HEK293 (cell line): ENCODE measurements around the gene GTF2A1.

Experiments used
- CTCF ChIA-PET: fragments of 350-600 bp; formaldehyde crosslinking; extraction: SDS; loops from one replicate; lab custom pipeline; 2021; ENCODE audit warnings: antibody characterized with exemption; lab: Yijun Ruan, JAX
- POLR2A ChIA-PET: fragments of 300-600 bp; formaldehyde crosslinking; extraction: SDS; loops from one replicate; lab custom pipeline; 2020; ENCODE audit warnings: antibody characterized with exemption, inconsistent platforms; lab: Yijun Ruan, JAX
- H3K27ac ChIP-seq: fragments of 200-500 bp; sonication (Bioruptor generic); 2 replicates; pipeline ENCODE4 v1.5.1; 2014; ENCODE audit warnings: low read depth, low read length, control low read depth, inconsistent platforms; ENCODE audit errors: extremely low read depth
- H3K36me3 ChIP-seq, 2 experiments: fragments of 200-500 bp in 1 of 2; sonication (Bioruptor generic) in 1 of 2; 1 replicate in 1 of 2; 2 replicates in 1 of 2; pipeline ENCODE4 v1.5.1; 2014 to 2017; ENCODE audit warnings: inconsistent platforms in 2 of 2, low read length in 2 of 2; ENCODE audit not compliant: control insufficient read depth in 2 of 2, insufficient read depth in 1 of 2
- H3K4me1 ChIP-seq: fragments of 200-500 bp; sonication (Bioruptor generic); 2 replicates; pipeline ENCODE4 v1.5.1; 2014; ENCODE audit warnings: mild to moderate bottlenecking, low read length, inconsistent platforms; ENCODE audit not compliant: control insufficient read depth, insufficient read depth
- H3K4me3 ChIP-seq: 2 replicates; pipeline ENCODE4 v1.5.1; 2011; ENCODE audit warnings: low read depth, mild to moderate bottlenecking, control low read depth, low read length, moderate library complexity
- H3K9me3 ChIP-seq: fragments of 200-500 bp; sonication (Bioruptor generic); 2 replicates; pipeline ENCODE4 v1.5.1; 2014; ENCODE audit warnings: low read depth, low read length, inconsistent platforms; ENCODE audit not compliant: control insufficient read depth, insufficient read depth
- GLIS1 ChIP-seq: fragments of 450-650 bp; formaldehyde crosslinking; IDR thresholded peaks from 2 replicates; pipeline ENCODE4 v1.5.1; 2016; ENCODE audit warnings: missing biosample characterization, missing genetic modification characterization
- HOXD13 ChIP-seq: sonication (generic); formaldehyde crosslinking; IDR thresholded peaks from 2 replicates; pipeline ENCODE4 v1.8.0; 2022; ENCODE audit warnings: missing genetic modification reagents, borderline replicate concordance
- KLF1 ChIP-seq: fragments of 450-650 bp; formaldehyde crosslinking; IDR thresholded peaks from 2 replicates; pipeline ENCODE4 v1.5.1; 2016; ENCODE audit warnings: missing biosample characterization, missing genetic modification characterization
- KLF8 ChIP-seq: fragments of 450-650 bp; formaldehyde crosslinking; IDR thresholded peaks from 2 replicates; pipeline ENCODE4 v1.5.1; 2016; ENCODE audit warnings: missing biosample characterization, missing genetic modification characterization
- KLF9 ChIP-seq: fragments of 450-650 bp; formaldehyde crosslinking; IDR thresholded peaks from 2 replicates; pipeline ENCODE4 v1.5.1; 2016; ENCODE audit warnings: missing biosample characterization, missing genetic modification characterization, low read depth
- OSR2 ChIP-seq: fragments of 450-650 bp; formaldehyde crosslinking; IDR thresholded peaks from 2 replicates; pipeline ENCODE4 v1.5.1; 2016; ENCODE audit warnings: missing biosample characterization, missing genetic modification characterization
- RBAK ChIP-seq: fragments of 450-650 bp; formaldehyde crosslinking; IDR thresholded peaks from 2 replicates; pipeline ENCODE4 v1.5.1; 2016; ENCODE audit warnings: missing biosample characterization, missing genetic modification characterization
- ZBTB1 ChIP-seq: fragments of 450-650 bp; formaldehyde crosslinking; IDR thresholded peaks from 2 replicates; pipeline ENCODE4 v1.5.1; 2016; ENCODE audit warnings: missing biosample characterization, missing genetic modification characterization
- ZBTB20 ChIP-seq: fragments of 450-650 bp; formaldehyde crosslinking; IDR thresholded peaks from 2 replicates; pipeline ENCODE4 v1.5.1; 2016; ENCODE audit warnings: missing biosample characterization, missing genetic modification characterization
- ZFP3 ChIP-seq: fragments of 450-650 bp; formaldehyde crosslinking; IDR thresholded peaks from 2 replicates; pipeline ENCODE4 v1.5.1; 2016; ENCODE audit warnings: low read depth, missing biosample characterization, missing genetic modification characterization
- ZNF132 ChIP-seq: fragments of 450-650 bp; formaldehyde crosslinking; IDR thresholded peaks from 2 replicates; pipeline ENCODE4 v1.5.1; 2017; ENCODE audit warnings: missing biosample characterization, missing genetic modification characterization, borderline replicate concordance
- ZNF211 ChIP-seq: fragments of 450-650 bp; formaldehyde crosslinking; IDR thresholded peaks from 2 replicates; pipeline ENCODE4 v1.5.1; 2016; ENCODE audit warnings: low read depth, missing biosample characterization, missing genetic modification characterization
- ZNF324 ChIP-seq: fragments of 450-650 bp; formaldehyde crosslinking; IDR thresholded peaks from 2 replicates; pipeline ENCODE4 v1.5.1; 2016; ENCODE audit warnings: missing biosample characterization, missing genetic modification characterization
- ZNF350 ChIP-seq: fragments of 450-650 bp; formaldehyde crosslinking; IDR thresholded peaks from 2 replicates; pipeline ENCODE4 v1.5.0; 2017; ENCODE audit warnings: missing biosample characterization, mild to moderate bottlenecking, missing genetic modification characterization
- ZNF354C ChIP-seq: fragments of 450-650 bp; formaldehyde crosslinking; IDR thresholded peaks from 2 replicates; pipeline ENCODE4 v1.5.1; 2016; ENCODE audit warnings: missing biosample characterization, missing genetic modification characterization, low read depth, borderline replicate concordance
- ZNF394 ChIP-seq: fragments of 450-650 bp; formaldehyde crosslinking; IDR thresholded peaks from 2 replicates; pipeline ENCODE4 v1.5.1; 2016; ENCODE audit warnings: missing biosample characterization, missing genetic modification characterization, mild to moderate bottlenecking, moderate library complexity, borderline replicate concordance
- ZNF48 ChIP-seq: fragments of 450-650 bp; formaldehyde crosslinking; IDR thresholded peaks from 2 replicates; pipeline ENCODE4 v1.5.1; 2016; ENCODE audit warnings: missing biosample characterization, missing genetic modification characterization
- ZNF501 ChIP-seq: fragments of 450-650 bp; formaldehyde crosslinking; IDR thresholded peaks from 2 replicates; pipeline ENCODE4 v1.5.1; 2016; ENCODE audit warnings: missing biosample characterization, missing genetic modification characterization
- ZNF558 ChIP-seq: fragments of 450-650 bp; formaldehyde crosslinking; IDR thresholded peaks from 2 replicates; pipeline ENCODE4 v1.5.1; 2016; ENCODE audit warnings: missing biosample characterization, missing genetic modification characterization
- ZNF626 ChIP-seq: fragments of 450-650 bp; sonication (Bioruptor Pico); formaldehyde crosslinking; IDR thresholded peaks from 2 replicates; pipeline ENCODE4 v1.5.1; 2018; ENCODE audit warnings: missing biosample characterization, missing genetic modification characterization, inconsistent platforms
- ZXDB ChIP-seq: fragments of 450-650 bp; formaldehyde crosslinking; IDR thresholded peaks from 2 replicates; pipeline ENCODE4 v1.5.1; 2016; ENCODE audit warnings: missing biosample characterization, missing genetic modification characterization
- TF ChIP-seq, protein P1 (sequence below): fragments of 450-650 bp; formaldehyde crosslinking; IDR thresholded peaks from 2 replicates; pipeline ENCODE4 v1.5.1; 2016; ENCODE audit warnings: missing biosample characterization, missing genetic modification characterization
- TF ChIP-seq, protein P2 (sequence below): fragments of 450-650 bp; formaldehyde crosslinking; IDR thresholded peaks from 2 replicates; pipeline ENCODE4 v1.5.1; 2016; ENCODE audit warnings: missing biosample characterization, missing genetic modification characterization, low read depth
- TF ChIP-seq, protein P3 (sequence below): fragments of 450-650 bp; formaldehyde crosslinking; IDR thresholded peaks from 2 replicates; pipeline ENCODE4 v1.5.1; 2017; ENCODE audit warnings: missing biosample characterization, missing genetic modification characterization
- TF ChIP-seq, protein P4 (sequence below): fragments of 450-650 bp; formaldehyde crosslinking; IDR thresholded peaks from 2 replicates; pipeline ENCODE4 v1.5.1; 2016; ENCODE audit warnings: missing biosample characterization, missing genetic modification characterization

Gene GTF2A1

DNA sequence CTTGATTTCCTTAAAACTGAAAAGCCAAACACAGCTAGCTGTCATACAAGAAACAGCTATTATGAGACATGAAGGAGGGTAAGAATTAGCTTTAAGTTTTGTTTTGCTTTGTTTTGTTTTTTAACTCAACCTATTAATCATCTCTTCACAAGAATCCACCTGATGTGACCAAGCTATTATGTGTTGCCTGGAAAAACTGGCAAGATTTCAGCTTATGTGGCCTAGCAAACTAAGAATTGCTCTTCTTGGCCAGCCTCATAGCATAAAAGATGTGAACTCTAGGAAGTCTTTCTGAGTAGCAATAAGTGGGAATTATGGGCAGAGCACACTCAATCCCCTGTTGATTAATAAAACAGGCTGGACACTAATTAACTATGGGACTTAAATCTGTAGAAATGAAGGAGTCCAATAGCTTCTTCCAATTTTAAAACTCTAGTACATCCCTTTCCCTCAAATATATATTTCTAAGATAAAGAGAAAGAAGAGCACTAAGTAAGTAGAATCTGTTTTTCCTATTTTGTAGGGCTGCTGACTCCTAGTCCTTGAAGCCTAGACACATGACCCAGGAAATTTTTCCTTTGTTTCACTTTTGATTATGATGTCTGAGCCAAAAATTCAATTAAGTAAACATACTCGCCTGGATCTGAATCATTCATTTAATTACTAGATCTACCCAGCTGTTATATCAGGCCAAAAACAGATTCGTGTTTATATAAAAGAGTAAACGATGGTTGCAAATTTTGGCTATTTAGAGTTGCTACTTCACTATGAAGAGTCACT, 75.7 kb downstream of the GTF2A1 start:
- H3K4me1 ChIP-seq, result no peaks in the 10 kb centered on the region
- no peak overlapping the region for H3K4me3 ChIP-seq
- no peaks in the 10 kb centered on the region for H3K36me3 ChIP-seq
- no peaks in the 10 kb centered on the region for H3K9me3 ChIP-seq
- TF ChIP-seq ZNF350 (tag by site-specific recombination) (no peak), OSR2 (tag by site-specific recombination) (no peak), KLF1 (tag by site-specific recombination) (no peak), HOXD13 (CRISPR knock-in tag) (no peak), ZNF394 (no peak), ZNF211 (tag by site-specific recombination) (no peak)
- TF ChIP-seq, protein P1, sequence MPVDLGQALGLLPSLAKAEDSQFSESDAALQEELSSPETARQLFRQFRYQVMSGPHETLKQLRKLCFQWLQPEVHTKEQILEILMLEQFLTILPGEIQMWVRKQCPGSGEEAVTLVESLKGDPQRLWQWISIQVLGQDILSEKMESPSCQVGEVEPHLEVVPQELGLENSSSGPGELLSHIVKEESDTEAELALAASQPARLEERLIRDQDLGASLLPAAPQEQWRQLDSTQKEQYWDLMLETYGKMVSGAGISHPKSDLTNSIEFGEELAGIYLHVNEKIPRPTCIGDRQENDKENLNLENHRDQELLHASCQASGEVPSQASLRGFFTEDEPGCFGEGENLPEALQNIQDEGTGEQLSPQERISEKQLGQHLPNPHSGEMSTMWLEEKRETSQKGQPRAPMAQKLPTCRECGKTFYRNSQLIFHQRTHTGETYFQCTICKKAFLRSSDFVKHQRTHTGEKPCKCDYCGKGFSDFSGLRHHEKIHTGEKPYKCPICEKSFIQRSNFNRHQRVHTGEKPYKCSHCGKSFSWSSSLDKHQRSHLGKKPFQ (tag by site-specific recombination), result no peak
- TF ChIP-seq, protein P2, sequence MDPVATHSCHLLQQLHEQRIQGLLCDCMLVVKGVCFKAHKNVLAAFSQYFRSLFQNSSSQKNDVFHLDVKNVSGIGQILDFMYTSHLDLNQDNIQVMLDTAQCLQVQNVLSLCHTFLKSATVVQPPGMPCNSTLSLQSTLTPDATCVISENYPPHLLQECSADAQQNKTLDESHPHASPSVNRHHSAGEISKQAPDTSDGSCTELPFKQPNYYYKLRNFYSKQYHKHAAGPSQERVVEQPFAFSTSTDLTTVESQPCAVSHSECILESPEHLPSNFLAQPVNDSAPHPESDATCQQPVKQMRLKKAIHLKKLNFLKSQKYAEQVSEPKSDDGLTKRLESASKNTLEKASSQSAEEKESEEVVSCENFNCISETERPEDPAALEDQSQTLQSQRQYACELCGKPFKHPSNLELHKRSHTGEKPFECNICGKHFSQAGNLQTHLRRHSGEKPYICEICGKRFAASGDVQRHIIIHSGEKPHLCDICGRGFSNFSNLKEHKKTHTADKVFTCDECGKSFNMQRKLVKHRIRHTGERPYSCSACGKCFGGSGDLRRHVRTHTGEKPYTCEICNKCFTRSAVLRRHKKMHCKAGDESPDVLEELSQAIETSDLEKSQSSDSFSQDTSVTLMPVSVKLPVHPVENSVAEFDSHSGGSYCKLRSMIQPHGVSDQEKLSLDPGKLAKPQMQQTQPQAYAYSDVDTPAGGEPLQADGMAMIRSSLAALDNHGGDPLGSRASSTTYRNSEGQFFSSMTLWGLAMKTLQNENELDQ (tag by site-specific recombination), result no peak
- ChIA-PET POLR2A (no interaction called here), CTCF (interaction anchor here (0.8 to 1.5 kb wide), 2 partner anchors 19 to 158 kb away, joined by 3 to 4 read pairs; no protein-coding TSS in a partner anchor)
- H3K27ac ChIP-seq, result no peak overlapping the region

DNA sequence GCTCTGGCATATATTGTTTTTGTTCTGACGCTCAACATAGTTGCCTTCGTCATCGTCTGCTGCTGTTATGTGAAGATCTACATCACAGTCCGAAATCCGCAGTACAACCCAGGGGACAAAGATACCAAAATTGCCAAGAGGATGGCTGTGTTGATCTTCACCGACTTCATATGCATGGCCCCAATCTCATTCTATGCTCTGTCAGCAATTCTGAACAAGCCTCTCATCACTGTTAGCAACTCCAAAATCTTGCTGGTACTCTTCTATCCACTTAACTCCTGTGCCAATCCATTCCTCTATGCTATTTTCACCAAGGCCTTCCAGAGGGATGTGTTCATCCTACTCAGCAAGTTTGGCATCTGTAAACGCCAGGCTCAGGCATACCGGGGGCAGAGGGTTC, 77.0 kb downstream of the GTF2A1 start:
- no peaks in the 10 kb centered on the region for H3K9me3 ChIP-seq
- H3K36me3 ChIP-seq, result no peaks in the 10 kb centered on the region
- CTCF ChIA-PET, result no interaction called here
- TF ChIP-seq KLF8 (no peak), ZNF501 (tag by site-specific recombination) (no peak)
- TF ChIP-seq, protein P3, sequence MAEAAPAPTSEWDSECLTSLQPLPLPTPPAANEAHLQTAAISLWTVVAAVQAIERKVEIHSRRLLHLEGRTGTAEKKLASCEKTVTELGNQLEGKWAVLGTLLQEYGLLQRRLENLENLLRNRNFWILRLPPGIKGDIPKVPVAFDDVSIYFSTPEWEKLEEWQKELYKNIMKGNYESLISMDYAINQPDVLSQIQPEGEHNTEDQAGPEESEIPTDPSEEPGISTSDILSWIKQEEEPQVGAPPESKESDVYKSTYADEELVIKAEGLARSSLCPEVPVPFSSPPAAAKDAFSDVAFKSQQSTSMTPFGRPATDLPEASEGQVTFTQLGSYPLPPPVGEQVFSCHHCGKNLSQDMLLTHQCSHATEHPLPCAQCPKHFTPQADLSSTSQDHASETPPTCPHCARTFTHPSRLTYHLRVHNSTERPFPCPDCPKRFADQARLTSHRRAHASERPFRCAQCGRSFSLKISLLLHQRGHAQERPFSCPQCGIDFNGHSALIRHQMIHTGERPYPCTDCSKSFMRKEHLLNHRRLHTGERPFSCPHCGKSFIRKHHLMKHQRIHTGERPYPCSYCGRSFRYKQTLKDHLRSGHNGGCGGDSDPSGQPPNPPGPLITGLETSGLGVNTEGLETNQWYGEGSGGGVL (tag by site-specific recombination), result no peak
- TF ChIP-seq, all 188 proteins: peak for 0
- Histone ChIP-seq H3K4me1 (no peaks in the 10 kb centered on the region), H3K4me3 (no peak overlapping the region), H3K27ac (no peak overlapping the region)
- POLR2A ChIA-PET, result no interaction called here

DNA sequence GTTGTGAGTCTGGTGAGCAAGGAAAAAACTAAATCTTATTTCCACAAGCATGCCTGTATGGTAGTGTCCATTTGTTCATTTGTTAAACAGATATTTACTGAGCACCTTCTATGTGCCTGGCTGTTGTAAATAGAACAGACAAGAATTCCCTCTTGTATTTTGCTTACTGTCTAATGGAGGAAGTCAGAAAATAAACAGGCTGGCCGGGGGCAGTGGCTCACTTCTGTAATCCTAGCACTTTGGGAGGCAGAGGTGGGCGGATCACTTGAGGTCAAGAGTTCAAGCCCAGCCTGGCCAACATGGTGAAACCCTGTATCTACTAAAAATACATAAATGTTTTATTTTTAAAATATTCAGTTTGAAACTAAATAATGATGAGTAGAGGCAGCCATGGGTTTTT, 79.3 kb downstream of the GTF2A1 start:
- no peak overlapping the region for H3K4me3 ChIP-seq
- H3K4me1 ChIP-seq, result no peaks in the 10 kb centered on the region
- H3K9me3 ChIP-seq, result no peaks in the 10 kb centered on the region
- POLR2A ChIA-PET, result no interaction called here
- no peak overlapping the region for H3K27ac ChIP-seq
- H3K36me3 ChIP-seq, result no peaks in the 10 kb centered on the region
- CTCF ChIA-PET, result no interaction called here
- TF ChIP-seq ZNF324 (no peak), ZNF354C (tag by site-specific recombination) (no peak), ZNF132 (tag by site-specific recombination) (no peak), GLIS1 (tag by site-specific recombination) (no peak), ZNF558 (tag by site-specific recombination) (no peak), ZXDB (tag by site-specific recombination) (no peak), ZNF48 (tag by site-specific recombination) (no peak), ZNF626 (tag by site-specific recombination) (no peak), RBAK (tag by site-specific recombination) (no peak), ZBTB20 (tag by site-specific recombination) (no peak), KLF9 (tag by site-specific recombination) (no peak), ZBTB1 (no peak), ZFP3 (no peak)
- TF ChIP-seq, protein P4, sequence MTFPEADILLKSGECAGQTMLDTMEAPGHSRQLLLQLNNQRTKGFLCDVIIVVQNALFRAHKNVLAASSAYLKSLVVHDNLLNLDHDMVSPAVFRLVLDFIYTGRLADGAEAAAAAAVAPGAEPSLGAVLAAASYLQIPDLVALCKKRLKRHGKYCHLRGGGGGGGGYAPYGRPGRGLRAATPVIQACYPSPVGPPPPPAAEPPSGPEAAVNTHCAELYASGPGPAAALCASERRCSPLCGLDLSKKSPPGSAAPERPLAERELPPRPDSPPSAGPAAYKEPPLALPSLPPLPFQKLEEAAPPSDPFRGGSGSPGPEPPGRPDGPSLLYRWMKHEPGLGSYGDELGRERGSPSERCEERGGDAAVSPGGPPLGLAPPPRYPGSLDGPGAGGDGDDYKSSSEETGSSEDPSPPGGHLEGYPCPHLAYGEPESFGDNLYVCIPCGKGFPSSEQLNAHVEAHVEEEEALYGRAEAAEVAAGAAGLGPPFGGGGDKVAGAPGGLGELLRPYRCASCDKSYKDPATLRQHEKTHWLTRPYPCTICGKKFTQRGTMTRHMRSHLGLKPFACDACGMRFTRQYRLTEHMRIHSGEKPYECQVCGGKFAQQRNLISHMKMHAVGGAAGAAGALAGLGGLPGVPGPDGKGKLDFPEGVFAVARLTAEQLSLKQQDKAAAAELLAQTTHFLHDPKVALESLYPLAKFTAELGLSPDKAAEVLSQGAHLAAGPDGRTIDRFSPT (tag by site-specific recombination), result no peak
